Neuronal stem cell (in vitro differentiated cells): ENCODE results near the gene RCOR2.
A peak's percentile ranks its signal among the peaks of the same experiment; 100 is the strongest.

ENCODE experiments used
- DNase-seq: peaks from one replicate; pipeline ENCODE4 v3.0.0-alpha.2; 2013; ENCODE audit warnings: low spot score
- H2AFZ ChIP-seq: one replicate; pipeline ENCODE4 v1.6.1; 2013; ENCODE audit warnings: mild to moderate bottlenecking, low read length, inconsistent platforms
- H2AK5ac ChIP-seq: 2 replicates; pipeline ENCODE4 v1.6.1; 2013; ENCODE audit warnings: low read depth, mild to moderate bottlenecking, inconsistent platforms, low read length, moderate library complexity, mixed read lengths
- H2BK120ac ChIP-seq: 2 replicates; pipeline ENCODE4 v1.6.1; 2013; ENCODE audit warnings: low read depth, mild to moderate bottlenecking, inconsistent platforms, low read length, moderate library complexity, mixed read lengths
- H2BK12ac ChIP-seq: one replicate; pipeline ENCODE4 v1.6.1; 2013; ENCODE audit warnings: low read length, inconsistent platforms
- H2BK15ac ChIP-seq: 2 replicates; pipeline ENCODE4 v1.6.1; 2013; ENCODE audit warnings: mild to moderate bottlenecking, low read length, inconsistent platforms, mixed read lengths
- H2BK5ac ChIP-seq: one replicate; pipeline ENCODE4 v1.6.1; 2013; ENCODE audit warnings: inconsistent platforms, mild to moderate bottlenecking, low read length, moderate library complexity
- H3K14ac ChIP-seq: one replicate; pipeline ENCODE4 v1.6.1; 2013; ENCODE audit warnings: low read length, inconsistent platforms
- H3K18ac ChIP-seq: 2 replicates; pipeline ENCODE4 v1.6.1; 2013; ENCODE audit warnings: low read length, inconsistent platforms
- H3K23ac ChIP-seq: 2 replicates; pipeline ENCODE4 v1.6.1; 2013; ENCODE audit warnings: low read depth, mild to moderate bottlenecking, mixed read lengths, low read length, inconsistent platforms; ENCODE audit not compliant: poor library complexity
- H3K27ac ChIP-seq: replicated peaks from 3 replicates; pipeline ENCODE4 v1.5.1; 2013; ENCODE audit warnings: low read length, inconsistent platforms
- H3K27me3 ChIP-seq, 3 experiments: 2 replicates each; pipeline ENCODE4 v1.6.1; 2013; ENCODE audit warnings: low read length in 3 of 3, mild to moderate bottlenecking in 2 of 3, inconsistent platforms in 1 of 3, low read depth in 1 of 3, mixed read lengths in 1 of 3, moderate library complexity in 1 of 3; ENCODE audit not compliant: control insufficient read depth in 3 of 3, insufficient read depth in 3 of 3
- H3K36me3 ChIP-seq, 2 donors: replicated peaks in 1 of 2; 2 replicates each; pipeline ENCODE4 v1.6.1; 2013; ENCODE audit warnings: low read length in 2 of 2; ENCODE audit not compliant: control insufficient read depth in 2 of 2, insufficient read depth in 2 of 2
- H3K4ac ChIP-seq: 2 replicates; pipeline ENCODE4 v1.6.1; 2013; ENCODE audit warnings: inconsistent platforms, mild to moderate bottlenecking, low read length, moderate library complexity
- H3K4me1 ChIP-seq, 2 donors: 1 replicate in 1 of 2; 2 replicates in 1 of 2; pipeline ENCODE4 v1.6.1; 2013; ENCODE audit warnings: low read length in 2 of 2, low read depth in 1 of 2; ENCODE audit not compliant: control insufficient read depth in 2 of 2, insufficient read depth in 1 of 2
- H3K4me2 ChIP-seq: one replicate; pipeline ENCODE4 v1.6.1; 2013; ENCODE audit warnings: mild to moderate bottlenecking, low read length, inconsistent platforms; ENCODE audit not compliant: insufficient read depth, poor library complexity, severe bottlenecking
- H3K4me3 ChIP-seq, 2 donors: 2 replicates each; pipeline ENCODE4 v1.5.1; 2013; ENCODE audit warnings: low read length in 2 of 2, mild to moderate bottlenecking in 2 of 2, inconsistent platforms in 1 of 2, moderate library complexity in 1 of 2
- H3K79me1 ChIP-seq: one replicate; pipeline ENCODE4 v1.6.1; 2013; ENCODE audit warnings: low read depth, mild to moderate bottlenecking, inconsistent platforms, low read length, moderate library complexity
- H3K9ac ChIP-seq: one replicate; pipeline ENCODE4 v1.6.1; 2013; ENCODE audit warnings: mild to moderate bottlenecking, low read depth, low read length, inconsistent platforms; ENCODE audit not compliant: poor library complexity
- H3K9me3 ChIP-seq, 2 donors: replicated peaks in 1 of 2; 2 replicates each; pipeline versions ENCODE3 to v1.6.1; 2013; ENCODE audit warnings: low read length in 2 of 2, mild to moderate bottlenecking in 2 of 2, inconsistent platforms in 1 of 2, low read depth in 1 of 2, mixed read lengths in 1 of 2, moderate library complexity in 1 of 2; ENCODE audit not compliant: control insufficient read depth in 2 of 2, insufficient read depth in 1 of 2
- H4K8ac ChIP-seq: one replicate; pipeline ENCODE4 v1.6.1; 2013; ENCODE audit warnings: low read depth, mild to moderate bottlenecking, inconsistent platforms, low read length, moderate library complexity
- H4K91ac ChIP-seq: one replicate; pipeline ENCODE4 v1.6.1; 2013; ENCODE audit warnings: low read length, low read depth, mild to moderate bottlenecking, inconsistent platforms; ENCODE audit not compliant: poor library complexity
- WGBS, 2 donors: extraction: QIAGEN DNeasy Blood & Tissue Kit; methylation state at CpG; one replicate each; pipeline ENCODE4 v1.1.7; 2013; ENCODE audit warnings: missing lambda C conversion rate in 2 of 2, mixed read lengths in 1 of 2; ENCODE audit not compliant: insufficient read length in 2 of 2, insufficient replicate concordance in 1 of 2; ENCODE audit errors: extremely low coverage in 2 of 2; 5-methylcytosine and 5-hydroxymethylcytosine counted together

The RCOR2 gene

DNA sequence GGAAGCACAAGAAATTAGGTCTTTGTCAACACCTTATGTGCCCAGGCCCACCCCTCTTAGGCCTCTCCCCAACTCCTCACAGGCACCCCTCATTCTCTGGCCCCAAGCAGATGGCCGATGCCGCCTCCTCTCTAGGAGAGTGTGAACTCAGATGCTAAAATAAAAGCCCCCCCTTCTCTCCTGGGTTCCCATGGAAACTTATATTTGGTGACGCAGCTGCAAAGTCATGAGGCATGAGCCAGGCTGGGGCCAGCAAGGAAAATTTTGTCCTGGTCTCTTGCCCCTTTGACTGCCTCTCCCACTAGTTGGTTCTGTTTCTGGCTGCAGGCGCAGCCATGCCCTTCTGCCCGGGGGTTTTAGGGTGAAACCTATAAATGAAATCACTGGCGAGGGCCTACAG is 11.8 kb downstream of the RCOR2 start:
- Histone ChIP-seq H2AFZ (no peak overlapping the region), H3K36me3 (peaks cover 45 to 84% of the 10 kb centered on the region in 2 donors), H3K27ac (no peak overlapping the region), H3K9ac (no peak overlapping the region), H3K79me1 (peaks cover 7% of the 10 kb centered on the region), H3K14ac (no peak overlapping the region), H3K4ac (no peak overlapping the region), H3K9me3 (no peaks in the 10 kb centered on the region), H3K4me2 (no peak overlapping the region), H2BK5ac (no peak overlapping the region), H3K27me3 (no peaks in the 10 kb centered on the region), H2BK12ac (no peak overlapping the region), H3K4me1 (peaks cover 20 to 31% of the 10 kb centered on the region in 2 donors), H4K8ac (no peak overlapping the region), H2AK5ac (no peak overlapping the region), H3K4me3 (no peak overlapping the region), H3K23ac (no peak overlapping the region), H2BK120ac (no peak overlapping the region), H4K91ac (no peak overlapping the region), H2BK15ac (no peak overlapping the region), H3K18ac (no peak overlapping the region)
- WGBS, 2 donors: no CpG with 5 or more reads among the region's 6 CpGs
- no peak for DNase-seq

- H3K18ac ChIP-seq: no peak overlapping the region
- no peak overlapping the region for H3K4ac ChIP-seq
- H3K4me1 ChIP-seq: peaks cover 16 to 27% of the 10 kb centered on the region in 2 donors
- WGBS, 2 donors: no CpG with 5 or more reads among the region's 13 CpGs
- H2BK5ac ChIP-seq: no peak overlapping the region
- H3K27me3 ChIP-seq: no peaks in the 10 kb centered on the region
- H3K9me3 ChIP-seq: no peaks in the 10 kb centered on the region
- no peak overlapping the region for H2BK120ac ChIP-seq
- no peak overlapping the region for H3K4me2 ChIP-seq
- no peak overlapping the region for H3K14ac ChIP-seq
- H2AK5ac ChIP-seq: no peak overlapping the region
- peaks cover 7% of the 10 kb centered on the region for H3K79me1 ChIP-seq
- H3K9ac ChIP-seq: no peak overlapping the region
- H3K27ac ChIP-seq: no peak overlapping the region
- no peak overlapping the region for H4K91ac ChIP-seq
- no peak overlapping the region for H2AFZ ChIP-seq
- H2BK12ac ChIP-seq: no peak overlapping the region
- no peak overlapping the region for H3K4me3 ChIP-seq
- H2BK15ac ChIP-seq: no peak overlapping the region
- no peak for DNase-seq
- peaks cover 49 to 84% of the 10 kb centered on the region in 2 donors for H3K36me3 ChIP-seq
- peak overlapping the region; percentile 77 for H4K8ac ChIP-seq
- H3K23ac ChIP-seq: no peak overlapping the region
Measured at GRCh38 chr11:63904743-63905142, 12.2 kb downstream of the RCOR2 start.

- Histone ChIP-seq H2BK12ac (no peak overlapping the region), H3K4ac (no peak overlapping the region), H2BK15ac (no peak overlapping the region), H3K36me3 (peaks cover 55 to 93% of the 10 kb centered on the region in 2 donors), H3K23ac (no peak overlapping the region), H2BK120ac (no peak overlapping the region), H3K18ac (no peak overlapping the region), H3K27me3 (no peaks in the 10 kb centered on the region), H2AFZ (no peak overlapping the region), H3K4me2 (no peak overlapping the region), H3K9me3 (no peaks in the 10 kb centered on the region), H2AK5ac (no peak overlapping the region), H3K27ac (no peak overlapping the region), H3K79me1 (peaks cover 4% of the 10 kb centered on the region), H3K4me3 (no peak overlapping the region), H3K4me1 (peaks cover 10 to 21% of the 10 kb centered on the region in 2 donors), H4K8ac (no peak overlapping the region), H3K9ac (peak overlapping the region; percentile 15), H4K91ac (no peak overlapping the region), H2BK5ac (no peak overlapping the region), H3K14ac (no peak overlapping the region)
- no peak for DNase-seq
- no CpG with 5 or more reads among the region's 14 CpGs for WGBS, 2 donors
Measured at GRCh38 chr11:63903884-63904283, 13.1 kb downstream of the RCOR2 start.

DNA sequence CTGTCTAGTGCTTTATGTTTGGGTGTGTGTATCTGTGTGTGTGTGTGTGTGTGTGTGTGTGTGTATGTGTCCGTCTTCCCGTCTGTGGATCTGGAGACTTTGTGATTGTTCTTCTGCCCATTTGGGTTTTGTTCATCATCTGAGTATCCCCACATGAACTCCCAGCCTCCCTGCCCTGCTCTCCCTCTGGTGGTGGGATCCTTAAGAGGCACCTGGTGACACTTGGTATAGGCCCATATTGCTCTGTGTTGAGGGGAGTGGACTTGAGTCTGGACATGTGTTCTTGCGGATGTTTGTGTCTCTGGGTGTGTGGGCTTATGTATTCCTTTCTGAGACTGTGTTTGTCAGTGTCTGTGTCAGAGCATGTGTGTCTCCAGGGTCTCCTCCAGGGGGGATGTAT is 15.3 kb downstream of the RCOR2 start:
- H2BK12ac ChIP-seq: no peak overlapping the region
- H3K4me1 ChIP-seq: peaks cover 2 to 5% of the 10 kb centered on the region in 2 donors
- no peak overlapping the region for H3K14ac ChIP-seq
- DNase-seq: no peak
- H2AFZ ChIP-seq: no peak overlapping the region
- no peak overlapping the region for H3K4me3 ChIP-seq
- H2BK5ac ChIP-seq: no peak overlapping the region
- no peak overlapping the region for H3K9ac ChIP-seq
- no peak overlapping the region for H3K23ac ChIP-seq
- no peak overlapping the region for H2AK5ac ChIP-seq
- H3K79me1 ChIP-seq: no peaks in the 10 kb centered on the region
- no peaks in the 10 kb centered on the region for H3K9me3 ChIP-seq
- WGBS, 2 donors: no CpG with 5 or more reads among the region's 3 CpGs
- no peak overlapping the region for H4K91ac ChIP-seq
- H2BK120ac ChIP-seq: no peak overlapping the region
- H3K36me3 ChIP-seq: peaks cover 59 to 96% of the 10 kb centered on the region in 2 donors
- no peak overlapping the region for H3K27ac ChIP-seq
- H3K4me2 ChIP-seq: no peak overlapping the region
- no peak overlapping the region for H4K8ac ChIP-seq
- no peak overlapping the region for H3K18ac ChIP-seq
- H2BK15ac ChIP-seq: no peak overlapping the region
- no peak overlapping the region for H3K4ac ChIP-seq
- H3K27me3 ChIP-seq: no peaks in the 10 kb centered on the region
